K562 (cell line): ENCODE measurements around the gene RAPSN. TPM values are rescaled to one million over a fixed set of nuclear protein-coding genes. Genes with fewer than 3 reads are reported as not detected.

Experiments
- DPF2 ChIP-seq: fragments of 450-650 bp; IDR thresholded peaks from 2 replicates; pipeline ENCODE4 v1.6.1; 2016
- NRF1 ChIP-seq, 2 experiments: fragments of 450-650 bp; IDR thresholded peaks in 1 of 2; conservative IDR thresholded peaks in 1 of 2; 2 replicates each; pipeline ENCODE4 v1.6.1; 2014; ENCODE audit warnings: mild to moderate bottlenecking in 2 of 2
- TOE1 ChIP-seq, 2 experiments: fragments of 450-650 bp in 1 of 2; sonication (generic) in 1 of 2; formaldehyde crosslinking in 1 of 2; IDR thresholded peaks; 2 replicates each; pipeline versions ENCODE4 v1.7.1 to v1.8.0; 2016 to 2022; ENCODE audit warnings: borderline replicate concordance in 2 of 2, mild to moderate bottlenecking in 2 of 2, antibody characterized with exemption in 1 of 2, inconsistent platforms in 1 of 2, low read depth in 1 of 2, missing genetic modification reagents in 1 of 2, moderate library complexity in 1 of 2
- polyA plus RNA-seq, 8 experiments: library from polyadenylated mRNA; depleted of rRNA in 4 of 8; stranded (reverse) in 5 of 8; unstranded in 3 of 8; fragments of >200 nt; fragmentation: Nextera tagmentation in 2 of 8; fragmentation: Illumina TruSeq in 1 of 8; extraction: Ambion mirVana in 2 of 8; extraction: Trizol in 1 of 8; gene quantifications; 2 replicates each; pipeline versions ENCODE4 v1.2.1 to v1.2.3, GENCODE V29; 2011 to 2014; ENCODE audit warnings: inconsistent platforms in 1 of 8, missing spikeins in 1 of 8
- total RNA-seq, 7 experiments: library from RNA; depleted of rRNA in 6 of 7; stranded (reverse); fragments of >200 nt in 6 of 7; fragmentation: Illumina TruSeq in 2 of 7; extraction: Trizol in 2 of 7; gene quantifications; 2 replicates each; pipeline versions ENCODE4 v1.2.1 to v1.2.3, GENCODE V29; 2011 to 2021; ENCODE audit warnings: low replicate concordance in 1 of 7
- TF ChIP-seq, protein P1 (sequence below), 2 experiments: fragments of 450-650 bp; conservative IDR thresholded peaks; 2 replicates each; pipeline ENCODE4 v1.6.1; 2017; ENCODE audit warnings: mild to moderate bottlenecking in 2 of 2, moderate library complexity in 2 of 2
- TF ChIP-seq, protein P2 (sequence below), 2 experiments: IDR thresholded peaks; 2 replicates each; pipeline ENCODE4 v1.6.1; 2012; ENCODE audit warnings: improper control_type of control experiment in 2 of 2, low read depth in 2 of 2, low read length in 2 of 2, borderline replicate concordance in 1 of 2
- TF ChIP-seq, protein P3 (sequence below): fragments of 450-650 bp; IDR thresholded peaks from 2 replicates; pipeline ENCODE4 v1.6.1; 2016; ENCODE audit warnings: mild to moderate bottlenecking, moderate library complexity
- TF ChIP-seq, protein P4 (sequence below), 2 experiments: fragments of 450-650 bp; IDR thresholded peaks; 2 replicates each; pipeline ENCODE4 v1.6.1; 2016

Gene RAPSN
- total and polyA plus RNA-seq, 9 of the 15 experiments (the other 6 are each of a cell fraction or from before 2014, with no cell fraction given) = 0.06 to 0.11 TPM; not detected in 7

DNA sequence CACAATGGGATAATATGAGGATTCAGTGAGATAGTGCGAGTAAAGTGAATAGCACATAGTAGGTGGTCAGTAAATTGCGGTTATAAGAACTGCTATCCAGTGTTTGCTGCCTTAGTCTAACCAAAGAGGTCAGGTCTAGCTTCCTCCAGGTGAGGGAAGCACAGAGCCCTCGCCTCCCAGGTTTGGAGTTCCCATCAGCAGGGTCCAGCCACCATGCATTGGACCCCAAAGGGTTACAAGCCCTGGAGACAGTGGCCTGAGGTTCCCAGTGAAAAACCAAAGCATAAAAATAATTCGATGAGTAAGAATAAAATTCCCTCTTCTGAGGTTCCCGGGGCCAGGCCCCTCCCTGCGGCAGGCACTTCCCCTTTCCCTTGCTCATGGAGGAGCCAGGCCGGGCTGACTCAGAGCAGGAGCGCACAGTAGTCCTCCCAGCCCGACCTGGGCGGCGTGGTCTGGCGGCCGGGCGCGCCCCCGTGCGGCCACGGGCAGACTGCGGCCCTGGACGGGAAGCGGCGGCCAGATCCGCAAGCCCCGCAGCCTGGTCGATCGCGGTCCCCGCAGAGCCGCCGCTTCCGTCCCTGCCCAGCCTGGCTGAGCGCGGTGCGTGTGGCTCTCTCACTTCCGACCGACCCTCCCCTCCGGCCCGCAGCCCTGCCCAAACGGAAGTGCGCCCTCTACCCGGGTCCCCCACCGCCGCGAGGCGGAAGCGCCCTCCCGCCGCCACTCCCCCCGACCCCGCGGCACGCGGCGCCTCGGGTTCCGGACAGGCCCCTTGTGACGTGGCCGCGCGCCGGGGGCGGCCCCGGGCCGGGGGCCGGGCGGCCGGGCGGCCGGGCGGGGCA is 41.0 kb downstream of the RAPSN start, which contains the start of gene SLC39A13 (continued):
- TF ChIP-seq, protein P1, sequence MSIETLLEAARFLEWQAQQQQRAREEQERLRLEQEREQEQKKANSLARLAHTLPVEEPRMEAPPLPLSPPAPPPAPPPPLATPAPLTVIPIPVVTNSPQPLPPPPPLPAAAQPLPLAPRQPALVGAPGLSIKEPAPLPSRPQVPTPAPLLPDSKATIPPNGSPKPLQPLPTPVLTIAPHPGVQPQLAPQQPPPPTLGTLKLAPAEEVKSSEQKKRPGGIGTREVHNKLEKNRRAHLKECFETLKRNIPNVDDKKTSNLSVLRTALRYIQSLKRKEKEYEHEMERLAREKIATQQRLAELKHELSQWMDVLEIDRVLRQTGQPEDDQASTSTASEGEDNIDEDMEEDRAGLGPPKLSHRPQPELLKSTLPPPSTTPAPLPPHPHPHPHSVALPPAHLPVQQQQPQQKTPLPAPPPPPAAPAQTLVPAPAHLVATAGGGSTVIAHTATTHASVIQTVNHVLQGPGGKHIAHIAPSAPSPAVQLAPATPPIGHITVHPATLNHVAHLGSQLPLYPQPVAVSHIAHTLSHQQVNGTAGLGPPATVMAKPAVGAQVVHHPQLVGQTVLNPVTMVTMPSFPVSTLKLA (conservative IDR thresholded peaks at IDR 0.05) = peak in 1 of 2 experiments; percentile 85; a peak in 2 of 4 replicates
- TF ChIP-seq DPF2 (peak; percentile 73; the same call in 1 of the 2 replicates), TOE1 (IDR thresholded peaks at IDR 0.05; ENCODE audit: borderline replicate concordance) (peak; percentile 55; the same call in 1 of the 2 replicates), TOE1 (CRISPR knock-in tag; IDR thresholded peaks at IDR 0.05; ENCODE audit: borderline replicate concordance, low read depth) (peak; percentile 73; the same call in 1 of the 2 replicates), NRF1 (conservative IDR thresholded peaks at IDR 0.05 in 1 of 2, IDR thresholded peaks at IDR 0.05 in 1 of 2) (peak; percentile 50 to 62)
- TF ChIP-seq, protein P2, sequence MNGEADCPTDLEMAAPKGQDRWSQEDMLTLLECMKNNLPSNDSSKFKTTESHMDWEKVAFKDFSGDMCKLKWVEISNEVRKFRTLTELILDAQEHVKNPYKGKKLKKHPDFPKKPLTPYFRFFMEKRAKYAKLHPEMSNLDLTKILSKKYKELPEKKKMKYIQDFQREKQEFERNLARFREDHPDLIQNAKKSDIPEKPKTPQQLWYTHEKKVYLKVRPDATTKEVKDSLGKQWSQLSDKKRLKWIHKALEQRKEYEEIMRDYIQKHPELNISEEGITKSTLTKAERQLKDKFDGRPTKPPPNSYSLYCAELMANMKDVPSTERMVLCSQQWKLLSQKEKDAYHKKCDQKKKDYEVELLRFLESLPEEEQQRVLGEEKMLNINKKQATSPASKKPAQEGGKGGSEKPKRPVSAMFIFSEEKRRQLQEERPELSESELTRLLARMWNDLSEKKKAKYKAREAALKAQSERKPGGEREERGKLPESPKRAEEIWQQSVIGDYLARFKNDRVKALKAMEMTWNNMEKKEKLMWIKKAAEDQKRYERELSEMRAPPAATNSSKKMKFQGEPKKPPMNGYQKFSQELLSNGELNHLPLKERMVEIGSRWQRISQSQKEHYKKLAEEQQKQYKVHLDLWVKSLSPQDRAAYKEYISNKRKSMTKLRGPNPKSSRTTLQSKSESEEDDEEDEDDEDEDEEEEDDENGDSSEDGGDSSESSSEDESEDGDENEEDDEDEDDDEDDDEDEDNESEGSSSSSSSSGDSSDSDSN (IDR thresholded peaks at IDR 0.05; ENCODE audit: borderline replicate concordance in 1 of 2, low read depth in 2 of 2, low read length in 2 of 2) = peak; percentile 89 to 93
- TF ChIP-seq, protein P3, sequence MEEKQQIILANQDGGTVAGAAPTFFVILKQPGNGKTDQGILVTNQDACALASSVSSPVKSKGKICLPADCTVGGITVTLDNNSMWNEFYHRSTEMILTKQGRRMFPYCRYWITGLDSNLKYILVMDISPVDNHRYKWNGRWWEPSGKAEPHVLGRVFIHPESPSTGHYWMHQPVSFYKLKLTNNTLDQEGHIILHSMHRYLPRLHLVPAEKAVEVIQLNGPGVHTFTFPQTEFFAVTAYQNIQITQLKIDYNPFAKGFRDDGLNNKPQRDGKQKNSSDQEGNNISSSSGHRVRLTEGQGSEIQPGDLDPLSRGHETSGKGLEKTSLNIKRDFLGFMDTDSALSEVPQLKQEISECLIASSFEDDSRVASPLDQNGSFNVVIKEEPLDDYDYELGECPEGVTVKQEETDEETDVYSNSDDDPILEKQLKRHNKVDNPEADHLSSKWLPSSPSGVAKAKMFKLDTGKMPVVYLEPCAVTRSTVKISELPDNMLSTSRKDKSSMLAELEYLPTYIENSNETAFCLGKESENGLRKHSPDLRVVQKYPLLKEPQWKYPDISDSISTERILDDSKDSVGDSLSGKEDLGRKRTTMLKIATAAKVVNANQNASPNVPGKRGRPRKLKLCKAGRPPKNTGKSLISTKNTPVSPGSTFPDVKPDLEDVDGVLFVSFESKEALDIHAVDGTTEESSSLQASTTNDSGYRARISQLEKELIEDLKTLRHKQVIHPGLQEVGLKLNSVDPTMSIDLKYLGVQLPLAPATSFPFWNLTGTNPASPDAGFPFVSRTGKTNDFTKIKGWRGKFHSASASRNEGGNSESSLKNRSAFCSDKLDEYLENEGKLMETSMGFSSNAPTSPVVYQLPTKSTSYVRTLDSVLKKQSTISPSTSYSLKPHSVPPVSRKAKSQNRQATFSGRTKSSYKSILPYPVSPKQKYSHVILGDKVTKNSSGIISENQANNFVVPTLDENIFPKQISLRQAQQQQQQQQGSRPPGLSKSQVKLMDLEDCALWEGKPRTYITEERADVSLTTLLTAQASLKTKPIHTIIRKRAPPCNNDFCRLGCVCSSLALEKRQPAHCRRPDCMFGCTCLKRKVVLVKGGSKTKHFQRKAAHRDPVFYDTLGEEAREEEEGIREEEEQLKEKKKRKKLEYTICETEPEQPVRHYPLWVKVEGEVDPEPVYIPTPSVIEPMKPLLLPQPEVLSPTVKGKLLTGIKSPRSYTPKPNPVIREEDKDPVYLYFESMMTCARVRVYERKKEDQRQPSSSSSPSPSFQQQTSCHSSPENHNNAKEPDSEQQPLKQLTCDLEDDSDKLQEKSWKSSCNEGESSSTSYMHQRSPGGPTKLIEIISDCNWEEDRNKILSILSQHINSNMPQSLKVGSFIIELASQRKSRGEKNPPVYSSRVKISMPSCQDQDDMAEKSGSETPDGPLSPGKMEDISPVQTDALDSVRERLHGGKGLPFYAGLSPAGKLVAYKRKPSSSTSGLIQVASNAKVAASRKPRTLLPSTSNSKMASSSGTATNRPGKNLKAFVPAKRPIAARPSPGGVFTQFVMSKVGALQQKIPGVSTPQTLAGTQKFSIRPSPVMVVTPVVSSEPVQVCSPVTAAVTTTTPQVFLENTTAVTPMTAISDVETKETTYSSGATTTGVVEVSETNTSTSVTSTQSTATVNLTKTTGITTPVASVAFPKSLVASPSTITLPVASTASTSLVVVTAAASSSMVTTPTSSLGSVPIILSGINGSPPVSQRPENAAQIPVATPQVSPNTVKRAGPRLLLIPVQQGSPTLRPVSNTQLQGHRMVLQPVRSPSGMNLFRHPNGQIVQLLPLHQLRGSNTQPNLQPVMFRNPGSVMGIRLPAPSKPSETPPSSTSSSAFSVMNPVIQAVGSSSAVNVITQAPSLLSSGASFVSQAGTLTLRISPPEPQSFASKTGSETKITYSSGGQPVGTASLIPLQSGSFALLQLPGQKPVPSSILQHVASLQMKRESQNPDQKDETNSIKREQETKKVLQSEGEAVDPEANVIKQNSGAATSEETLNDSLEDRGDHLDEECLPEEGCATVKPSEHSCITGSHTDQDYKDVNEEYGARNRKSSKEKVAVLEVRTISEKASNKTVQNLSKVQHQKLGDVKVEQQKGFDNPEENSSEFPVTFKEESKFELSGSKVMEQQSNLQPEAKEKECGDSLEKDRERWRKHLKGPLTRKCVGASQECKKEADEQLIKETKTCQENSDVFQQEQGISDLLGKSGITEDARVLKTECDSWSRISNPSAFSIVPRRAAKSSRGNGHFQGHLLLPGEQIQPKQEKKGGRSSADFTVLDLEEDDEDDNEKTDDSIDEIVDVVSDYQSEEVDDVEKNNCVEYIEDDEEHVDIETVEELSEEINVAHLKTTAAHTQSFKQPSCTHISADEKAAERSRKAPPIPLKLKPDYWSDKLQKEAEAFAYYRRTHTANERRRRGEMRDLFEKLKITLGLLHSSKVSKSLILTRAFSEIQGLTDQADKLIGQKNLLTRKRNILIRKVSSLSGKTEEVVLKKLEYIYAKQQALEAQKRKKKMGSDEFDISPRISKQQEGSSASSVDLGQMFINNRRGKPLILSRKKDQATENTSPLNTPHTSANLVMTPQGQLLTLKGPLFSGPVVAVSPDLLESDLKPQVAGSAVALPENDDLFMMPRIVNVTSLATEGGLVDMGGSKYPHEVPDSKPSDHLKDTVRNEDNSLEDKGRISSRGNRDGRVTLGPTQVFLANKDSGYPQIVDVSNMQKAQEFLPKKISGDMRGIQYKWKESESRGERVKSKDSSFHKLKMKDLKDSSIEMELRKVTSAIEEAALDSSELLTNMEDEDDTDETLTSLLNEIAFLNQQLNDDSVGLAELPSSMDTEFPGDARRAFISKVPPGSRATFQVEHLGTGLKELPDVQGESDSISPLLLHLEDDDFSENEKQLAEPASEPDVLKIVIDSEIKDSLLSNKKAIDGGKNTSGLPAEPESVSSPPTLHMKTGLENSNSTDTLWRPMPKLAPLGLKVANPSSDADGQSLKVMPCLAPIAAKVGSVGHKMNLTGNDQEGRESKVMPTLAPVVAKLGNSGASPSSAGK = no peak
- TF ChIP-seq, protein P4, sequence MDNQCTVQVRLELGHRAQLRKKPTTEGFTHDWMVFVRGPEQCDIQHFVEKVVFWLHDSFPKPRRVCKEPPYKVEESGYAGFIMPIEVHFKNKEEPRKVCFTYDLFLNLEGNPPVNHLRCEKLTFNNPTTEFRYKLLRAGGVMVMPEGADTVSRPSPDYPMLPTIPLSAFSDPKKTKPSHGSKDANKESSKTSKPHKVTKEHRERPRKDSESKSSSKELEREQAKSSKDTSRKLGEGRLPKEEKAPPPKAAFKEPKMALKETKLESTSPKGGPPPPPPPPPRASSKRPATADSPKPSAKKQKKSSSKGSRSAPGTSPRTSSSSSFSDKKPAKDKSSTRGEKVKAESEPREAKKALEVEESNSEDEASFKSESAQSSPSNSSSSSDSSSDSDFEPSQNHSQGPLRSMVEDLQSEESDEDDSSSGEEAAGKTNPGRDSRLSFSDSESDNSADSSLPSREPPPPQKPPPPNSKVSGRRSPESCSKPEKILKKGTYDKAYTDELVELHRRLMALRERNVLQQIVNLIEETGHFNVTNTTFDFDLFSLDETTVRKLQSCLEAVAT (IDR thresholded peaks at IDR 0.05) = peak in 1 of 2 experiments; percentile 37; a peak in 1 of 4 replicates
